ENCODE results near the gene FAM98B. TPM values are rescaled to one million over a fixed set of nuclear protein-coding genes. Genes with fewer than 3 reads are reported as not detected.

FAM98B gene
- total and polyA plus RNA-seq, 2 of the 8 experiments (the other 6 are each of a cell fraction or from before 2014, with no cell fraction given), result 5.9 to 48.4 TPM

DNA sequence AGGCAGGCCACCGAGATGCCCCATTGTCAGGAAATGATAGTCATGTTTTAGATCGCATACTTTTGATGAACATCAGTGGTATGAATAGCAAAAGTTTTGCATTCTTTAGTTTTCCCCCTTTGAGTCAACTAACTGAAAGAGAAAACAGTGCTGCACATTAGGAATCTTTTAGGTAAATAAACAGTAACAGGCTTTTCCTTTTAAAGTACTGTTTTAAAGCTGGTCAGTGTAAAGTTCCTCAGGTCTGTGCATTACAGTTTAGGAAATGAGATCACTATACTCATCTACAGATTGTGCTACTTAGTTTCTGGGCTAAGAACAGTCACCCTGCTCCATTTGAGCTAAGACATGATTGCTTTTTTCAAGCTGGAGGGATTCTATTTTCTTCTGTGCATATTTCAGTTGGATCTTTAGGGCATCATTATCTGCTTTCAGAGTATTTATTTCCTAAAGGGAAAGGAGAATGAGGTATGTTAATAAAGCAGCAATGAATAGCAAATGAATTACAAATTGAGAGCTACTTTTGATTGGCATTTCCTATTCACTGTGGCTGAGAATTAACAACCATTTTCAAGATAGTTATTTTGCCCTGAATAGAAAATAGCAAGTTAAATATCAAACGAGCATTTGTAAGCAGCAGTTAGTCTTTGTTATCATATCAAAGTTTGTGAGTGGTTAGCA is 36.5 kb downstream of the FAM98B start:
- FAIRE-seq, result no peak
- Histone ChIP-seq H3K14ac (ENCODE audit: insufficient read length) (no peak overlapping the region), H3K4me1 (replicated peaks in 1 of 4; ENCODE audit: control insufficient read depth in 3 of 4, insufficient read depth in 4 of 4, low read length in 3 of 4) (no peaks in the 10 kb centered on the region), H2AK5ac (ENCODE audit: low read depth, low read length) (no peak overlapping the region), H4K5ac (ENCODE audit: insufficient read length, low read depth, low read length) (no peak overlapping the region), H3K4me2 (ENCODE audit: insufficient read depth in 1 of 2, low read depth in 2 of 2, low read length in 2 of 2) (no peak overlapping the region), H3K27ac (ENCODE audit: low read depth, low read length) (no peak overlapping the region), H3K79me2 (ENCODE audit: control insufficient read depth in 1 of 2, insufficient read depth in 2 of 2, low read length in 2 of 2) (no peaks in the 10 kb centered on the region), H2BK120ac (replicated peaks; ENCODE audit: low read depth, low read length) (no peak overlapping the region), H3K23ac (ENCODE audit: insufficient read length) (no peak overlapping the region), H3K79me1 (ENCODE audit: low read depth, low read length) (no peaks in the 10 kb centered on the region), H2AFZ (ENCODE audit: low read length) (no peak overlapping the region), H3K56ac (replicated peaks; ENCODE audit: insufficient read length, low read depth, low read length) (no peak overlapping the region), H2BK5ac (ENCODE audit: low read depth, low read length) (no peak overlapping the region), H2BK12ac (ENCODE audit: low read depth, low read length) (no peak overlapping the region), H3K18ac (ENCODE audit: extremely low read depth, low read length) (no peak overlapping the region), H3K36me3 (ENCODE audit: control insufficient read depth in 2 of 4, insufficient read depth in 4 of 4, low read length in 3 of 4) (peaks cover 0 to 6% (median 1%) of the 10 kb centered on the region in 4 experiments; a peak in 1 of 8 replicates), H3K23me2 (ENCODE audit: low read depth, low read length) (no peaks in the 10 kb centered on the region), H3K9me3 (ENCODE audit: insufficient read depth in 2 of 2, low read depth in 1 of 2, low read length in 1 of 2) (no peaks in the 10 kb centered on the region), H2BK15ac (ENCODE audit: low read length) (no peak overlapping the region), H2BK20ac (ENCODE audit: low read length) (no peak overlapping the region), H3K4me3 (ENCODE audit: extremely low read depth in 1 of 4, insufficient read depth in 2 of 4, low read depth in 3 of 4, low read length in 4 of 4) (no peak overlapping the region), H4K20me1 (replicated peaks in 1 of 2; ENCODE audit: control insufficient read depth in 1 of 2, insufficient read depth in 2 of 2, low read length in 2 of 2) (no peaks in the 10 kb centered on the region), H3K27me3 (replicated peaks in 1 of 4; ENCODE audit: control insufficient read depth in 3 of 4, extremely low read depth in 1 of 4, insufficient read depth in 3 of 4, low read length in 3 of 4) (no peaks in the 10 kb centered on the region), H3K9ac (replicated peaks in 1 of 4; ENCODE audit: extremely low read depth in 1 of 4, low read depth in 3 of 4, low read length in 3 of 4) (no peak overlapping the region), H4K91ac (replicated peaks; ENCODE audit: insufficient read length, low read length) (no peak overlapping the region), H3K4ac (replicated peaks; ENCODE audit: insufficient read length, low read depth, low read length) (no peak overlapping the region), H4K8ac (ENCODE audit: extremely low read depth, insufficient read depth, low read length) (no peak overlapping the region)
- POLR2A ChIA-PET (ENCODE audit: partially characterized antibody), result interaction anchor here (0.8 kb wide), 1 partner anchor 15 kb away, joined by 3 read pairs; no protein-coding TSS in a partner anchor
- no peak for DNase-seq (ENCODE audit: low read depth in 1 of 2, low spot score in 2 of 2)
- WGBS, 2 experiments (ENCODE audit: extremely low coverage in 1 of 2, insufficient coverage in 1 of 2, insufficient read length in 1 of 2, insufficient replicate concordance in 2 of 2, low coverage in 1 of 2, low lambda C conversion rate in 2 of 2, missing lambda C conversion rate in 1 of 2), result 84% methylated on average over 3 of the region's 3 CpGs; no CpG with 5 or more reads in 1 of the 2 experiments
- CTCF ChIA-PET (ENCODE audit: partially characterized antibody), result interaction anchor here (0.7 to 1.8 kb wide), 4 partner anchors 9 to 210 kb away, joined by 3 read pairs; no protein-coding TSS in a partner anchor
- TF ChIP-seq TBP (IDR thresholded peaks at IDR 0.05; ENCODE audit: low read depth, low read length) (no peak), SP4 (IDR thresholded peaks at IDR 0.05; ENCODE audit: low read length) (no peak), RNF2 (IDR thresholded peaks at IDR 0.05; ENCODE audit: borderline replicate concordance, low read depth, low read length, missing control alignments, poor library complexity, severe bottlenecking) (no peak), YY1 (IDR thresholded peaks at IDR 0.05; ENCODE audit: low read depth, low read length) (no peak), JUN (IDR thresholded peaks at IDR 0.05; ENCODE audit: low read depth, low read length) (no peak), BACH1 (IDR thresholded peaks at IDR 0.05; ENCODE audit: low read length) (no peak)
